Measurements from ENCODE around the gene TLK2. TPM values are rescaled to one million over a fixed set of nuclear protein-coding genes. Genes with fewer than 3 reads are reported as not detected.

The TLK2 gene
- total and polyA plus RNA-seq, 2 experiments from 2014 or later, result 19.6 to 56.1 TPM

DNA sequence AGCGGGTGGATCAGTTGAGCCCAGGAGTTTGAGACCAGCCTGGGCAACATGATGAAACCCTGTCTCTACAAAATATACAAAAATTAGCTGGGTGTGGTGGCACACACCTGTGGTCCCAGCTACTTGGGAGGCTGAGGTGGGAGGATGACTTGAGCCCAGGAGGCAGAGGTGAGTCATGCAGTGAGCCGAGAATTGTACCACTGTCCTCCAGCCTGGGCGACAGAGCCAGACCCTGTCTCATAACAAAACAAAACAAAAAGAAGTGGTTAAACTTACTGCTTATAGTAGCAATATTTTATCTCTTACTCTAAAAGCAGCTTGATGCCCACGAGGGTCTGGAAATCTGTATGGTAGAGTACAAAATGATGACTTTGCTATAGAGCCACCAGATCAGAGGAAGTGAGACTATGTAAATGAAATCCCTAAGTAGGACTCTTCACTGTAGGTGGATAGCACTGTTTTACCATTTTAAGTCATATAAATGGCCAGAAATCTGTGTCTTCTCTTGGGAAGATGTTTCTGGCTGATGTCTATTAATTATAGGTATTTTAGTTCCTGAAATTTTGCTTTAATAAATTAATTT lies 88.5 kb downstream of the TLK2 start (continued):
- TF ChIP-seq, protein P1, sequence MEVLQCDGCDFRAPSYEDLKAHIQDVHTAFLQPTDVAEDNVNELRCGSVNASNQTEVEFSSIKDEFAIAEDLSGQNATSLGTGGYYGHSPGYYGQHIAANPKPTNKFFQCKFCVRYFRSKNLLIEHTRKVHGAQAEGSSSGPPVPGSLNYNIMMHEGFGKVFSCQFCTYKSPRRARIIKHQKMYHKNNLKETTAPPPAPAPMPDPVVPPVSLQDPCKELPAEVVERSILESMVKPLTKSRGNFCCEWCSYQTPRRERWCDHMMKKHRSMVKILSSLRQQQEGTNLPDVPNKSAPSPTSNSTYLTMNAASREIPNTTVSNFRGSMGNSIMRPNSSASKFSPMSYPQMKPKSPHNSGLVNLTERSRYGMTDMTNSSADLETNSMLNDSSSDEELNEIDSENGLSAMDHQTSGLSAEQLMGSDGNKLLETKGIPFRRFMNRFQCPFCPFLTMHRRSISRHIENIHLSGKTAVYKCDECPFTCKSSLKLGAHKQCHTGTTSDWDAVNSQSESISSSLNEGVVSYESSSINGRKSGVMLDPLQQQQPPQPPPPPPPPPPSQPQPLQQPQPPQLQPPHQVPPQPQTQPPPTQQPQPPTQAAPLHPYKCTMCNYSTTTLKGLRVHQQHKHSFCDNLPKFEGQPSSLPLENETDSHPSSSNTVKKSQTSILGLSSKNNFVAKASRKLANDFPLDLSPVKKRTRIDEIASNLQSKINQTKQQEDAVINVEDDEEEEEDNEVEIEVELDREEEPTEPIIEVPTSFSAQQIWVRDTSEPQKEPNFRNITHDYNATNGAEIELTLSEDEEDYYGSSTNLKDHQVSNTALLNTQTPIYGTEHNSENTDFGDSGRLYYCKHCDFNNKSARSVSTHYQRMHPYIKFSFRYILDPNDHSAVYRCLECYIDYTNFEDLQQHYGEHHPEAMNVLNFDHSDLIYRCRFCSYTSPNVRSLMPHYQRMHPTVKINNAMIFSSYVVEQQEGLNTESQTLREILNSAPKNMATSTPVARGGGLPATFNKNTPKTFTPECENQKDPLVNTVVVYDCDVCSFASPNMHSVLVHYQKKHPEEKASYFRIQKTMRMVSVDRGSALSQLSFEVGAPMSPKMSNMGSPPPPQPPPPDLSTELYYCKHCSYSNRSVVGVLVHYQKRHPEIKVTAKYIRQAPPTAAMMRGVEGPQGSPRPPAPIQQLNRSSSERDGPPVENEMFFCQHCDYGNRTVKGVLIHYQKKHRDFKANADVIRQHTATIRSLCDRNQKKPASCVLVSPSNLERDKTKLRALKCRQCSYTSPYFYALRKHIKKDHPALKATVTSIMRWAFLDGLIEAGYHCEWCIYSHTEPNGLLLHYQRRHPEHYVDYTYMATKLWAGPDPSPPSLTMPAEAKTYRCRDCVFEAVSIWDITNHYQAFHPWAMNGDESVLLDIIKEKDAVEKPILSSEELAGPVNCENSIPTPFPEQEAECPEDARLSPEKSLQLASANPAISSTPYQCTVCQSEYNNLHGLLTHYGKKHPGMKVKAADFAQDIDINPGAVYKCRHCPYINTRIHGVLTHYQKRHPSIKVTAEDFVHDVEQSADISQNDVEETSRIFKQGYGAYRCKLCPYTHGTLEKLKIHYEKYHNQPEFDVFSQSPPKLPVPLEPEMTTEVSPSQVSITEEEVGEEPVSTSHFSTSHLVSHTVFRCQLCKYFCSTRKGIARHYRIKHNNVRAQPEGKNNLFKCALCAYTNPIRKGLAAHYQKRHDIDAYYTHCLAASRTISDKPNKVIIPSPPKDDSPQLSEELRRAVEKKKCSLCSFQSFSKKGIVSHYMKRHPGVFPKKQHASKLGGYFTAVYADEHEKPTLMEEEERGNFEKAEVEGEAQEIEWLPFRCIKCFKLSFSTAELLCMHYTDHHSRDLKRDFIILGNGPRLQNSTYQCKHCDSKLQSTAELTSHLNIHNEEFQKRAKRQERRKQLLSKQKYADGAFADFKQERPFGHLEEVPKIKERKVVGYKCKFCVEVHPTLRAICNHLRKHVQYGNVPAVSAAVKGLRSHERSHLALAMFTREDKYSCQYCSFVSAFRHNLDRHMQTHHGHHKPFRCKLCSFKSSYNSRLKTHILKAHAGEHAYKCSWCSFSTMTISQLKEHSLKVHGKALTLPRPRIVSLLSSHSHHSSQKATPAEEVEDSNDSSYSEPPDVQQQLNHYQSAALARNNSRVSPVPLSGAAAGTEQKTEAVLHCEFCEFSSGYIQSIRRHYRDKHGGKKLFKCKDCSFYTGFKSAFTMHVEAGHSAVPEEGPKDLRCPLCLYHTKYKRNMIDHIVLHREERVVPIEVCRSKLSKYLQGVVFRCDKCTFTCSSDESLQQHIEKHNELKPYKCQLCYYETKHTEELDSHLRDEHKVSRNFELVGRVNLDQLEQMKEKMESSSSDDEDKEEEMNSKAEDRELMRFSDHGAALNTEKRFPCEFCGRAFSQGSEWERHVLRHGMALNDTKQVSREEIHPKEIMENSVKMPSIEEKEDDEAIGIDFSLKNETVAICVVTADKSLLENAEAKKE (CRISPR knock-in tag; IDR thresholded peaks at IDR 0.05), result no peak
- TF ChIP-seq POLR2AphosphoS5 (IDR thresholded peaks at IDR 0.05; ENCODE audit: low read depth) (no peak), CREB1 (CRISPR knock-in tag; IDR thresholded peaks at IDR 0.05; ENCODE audit: low read depth) (no peak), EZH2phosphoT487 (IDR thresholded peaks at IDR 0.05; ENCODE audit: unreplicated experiment) (no peak), JUNB (IDR thresholded peaks at IDR 0.05; ENCODE audit: unreplicated experiment) (no peak)
- TF ChIP-seq, protein P2, sequence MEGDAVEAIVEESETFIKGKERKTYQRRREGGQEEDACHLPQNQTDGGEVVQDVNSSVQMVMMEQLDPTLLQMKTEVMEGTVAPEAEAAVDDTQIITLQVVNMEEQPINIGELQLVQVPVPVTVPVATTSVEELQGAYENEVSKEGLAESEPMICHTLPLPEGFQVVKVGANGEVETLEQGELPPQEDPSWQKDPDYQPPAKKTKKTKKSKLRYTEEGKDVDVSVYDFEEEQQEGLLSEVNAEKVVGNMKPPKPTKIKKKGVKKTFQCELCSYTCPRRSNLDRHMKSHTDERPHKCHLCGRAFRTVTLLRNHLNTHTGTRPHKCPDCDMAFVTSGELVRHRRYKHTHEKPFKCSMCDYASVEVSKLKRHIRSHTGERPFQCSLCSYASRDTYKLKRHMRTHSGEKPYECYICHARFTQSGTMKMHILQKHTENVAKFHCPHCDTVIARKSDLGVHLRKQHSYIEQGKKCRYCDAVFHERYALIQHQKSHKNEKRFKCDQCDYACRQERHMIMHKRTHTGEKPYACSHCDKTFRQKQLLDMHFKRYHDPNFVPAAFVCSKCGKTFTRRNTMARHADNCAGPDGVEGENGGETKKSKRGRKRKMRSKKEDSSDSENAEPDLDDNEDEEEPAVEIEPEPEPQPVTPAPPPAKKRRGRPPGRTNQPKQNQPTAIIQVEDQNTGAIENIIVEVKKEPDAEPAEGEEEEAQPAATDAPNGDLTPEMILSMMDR (conservative IDR thresholded peaks at IDR 0.05; ENCODE audit: low read depth in 2 of 2), result no peak
- TF ChIP-seq, protein P3, sequence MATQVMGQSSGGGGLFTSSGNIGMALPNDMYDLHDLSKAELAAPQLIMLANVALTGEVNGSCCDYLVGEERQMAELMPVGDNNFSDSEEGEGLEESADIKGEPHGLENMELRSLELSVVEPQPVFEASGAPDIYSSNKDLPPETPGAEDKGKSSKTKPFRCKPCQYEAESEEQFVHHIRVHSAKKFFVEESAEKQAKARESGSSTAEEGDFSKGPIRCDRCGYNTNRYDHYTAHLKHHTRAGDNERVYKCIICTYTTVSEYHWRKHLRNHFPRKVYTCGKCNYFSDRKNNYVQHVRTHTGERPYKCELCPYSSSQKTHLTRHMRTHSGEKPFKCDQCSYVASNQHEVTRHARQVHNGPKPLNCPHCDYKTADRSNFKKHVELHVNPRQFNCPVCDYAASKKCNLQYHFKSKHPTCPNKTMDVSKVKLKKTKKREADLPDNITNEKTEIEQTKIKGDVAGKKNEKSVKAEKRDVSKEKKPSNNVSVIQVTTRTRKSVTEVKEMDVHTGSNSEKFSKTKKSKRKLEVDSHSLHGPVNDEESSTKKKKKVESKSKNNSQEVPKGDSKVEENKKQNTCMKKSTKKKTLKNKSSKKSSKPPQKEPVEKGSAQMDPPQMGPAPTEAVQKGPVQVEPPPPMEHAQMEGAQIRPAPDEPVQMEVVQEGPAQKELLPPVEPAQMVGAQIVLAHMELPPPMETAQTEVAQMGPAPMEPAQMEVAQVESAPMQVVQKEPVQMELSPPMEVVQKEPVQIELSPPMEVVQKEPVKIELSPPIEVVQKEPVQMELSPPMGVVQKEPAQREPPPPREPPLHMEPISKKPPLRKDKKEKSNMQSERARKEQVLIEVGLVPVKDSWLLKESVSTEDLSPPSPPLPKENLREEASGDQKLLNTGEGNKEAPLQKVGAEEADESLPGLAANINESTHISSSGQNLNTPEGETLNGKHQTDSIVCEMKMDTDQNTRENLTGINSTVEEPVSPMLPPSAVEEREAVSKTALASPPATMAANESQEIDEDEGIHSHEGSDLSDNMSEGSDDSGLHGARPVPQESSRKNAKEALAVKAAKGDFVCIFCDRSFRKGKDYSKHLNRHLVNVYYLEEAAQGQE (IDR thresholded peaks at IDR 0.05; ENCODE audit: unreplicated experiment), result no peak
